Measurements from ENCODE around the gene AGO4. TPM values are rescaled to one million over a fixed set of nuclear protein-coding genes. Genes with fewer than 3 reads are reported as not detected.

The AGO4 gene
- total RNA-seq, 1 donor from 2014 or later = 14.0 TPM

GRCh38 chr1:35854989-35855700 lies 47.3 kb downstream of the AGO4 start:
- no peak for TF ChIP-seq CTCF (IDR thresholded peaks at IDR 0.05; ENCODE audit: insufficient read depth, low read length, severe bottlenecking)
- FAIRE-seq (no peak), DNase-seq (ENCODE audit: low read depth) (no peak)
- no peaks in the 10 kb centered on the region for H3K27me3 ChIP-seq (ENCODE audit: control insufficient read depth, insufficient read depth, low read length)
- H3K36me3 ChIP-seq (ENCODE audit: control insufficient read depth, insufficient read depth, low read length) = peaks cover 2% of the 10 kb centered on the region
- H3K4me3 ChIP-seq (ENCODE audit: low read depth, low read length) = no peak overlapping the region

GRCh38 chr1:35856964-35857363 lies 49.1 kb downstream of the AGO4 start:
- no peaks in the 10 kb centered on the region for H3K36me3 ChIP-seq (ENCODE audit: control insufficient read depth, insufficient read depth, low read length)
- H3K4me3 ChIP-seq (ENCODE audit: low read depth, low read length) = no peak overlapping the region
- no peak for DNase-seq (ENCODE audit: low read depth)
- TF ChIP-seq CTCF (IDR thresholded peaks at IDR 0.05; ENCODE audit: insufficient read depth, low read length, severe bottlenecking) = no peak
- FAIRE-seq = no peak
- no peaks in the 10 kb centered on the region for H3K27me3 ChIP-seq (ENCODE audit: control insufficient read depth, insufficient read depth, low read length)

GRCh38 chr1:35857830-35858229 lies 50.0 kb downstream of the AGO4 start:
- FAIRE-seq (no peak), DNase-seq (ENCODE audit: low read depth) (peak; percentile 12)

GRCh38 chr1:35860696-35861095 lies 52.9 kb downstream of the AGO4 start:
- Histone ChIP-seq H3K4me3 (ENCODE audit: low read depth, low read length) (no peak overlapping the region), H3K36me3 (ENCODE audit: control insufficient read depth, insufficient read depth, low read length) (no peaks in the 10 kb centered on the region), H3K27me3 (ENCODE audit: control insufficient read depth, insufficient read depth, low read length) (no peaks in the 10 kb centered on the region)
- DNase-seq (ENCODE audit: low read depth) = no peak
- no peak for TF ChIP-seq CTCF (IDR thresholded peaks at IDR 0.05; ENCODE audit: insufficient read depth, low read length, severe bottlenecking)
- FAIRE-seq = no peak

More at GRCh38 chr1:35857830-35858229, 50.0 kb downstream of the AGO4 start:
- Histone ChIP-seq H3K27me3 (ENCODE audit: control insufficient read depth, insufficient read depth, low read length) (no peaks in the 10 kb centered on the region), H3K36me3 (ENCODE audit: control insufficient read depth, insufficient read depth, low read length) (no peaks in the 10 kb centered on the region), H3K4me3 (ENCODE audit: low read depth, low read length) (no peak overlapping the region)
- TF ChIP-seq CTCF (IDR thresholded peaks at IDR 0.05; ENCODE audit: insufficient read depth, low read length, severe bottlenecking) = peak; percentile 24

- Histone ChIP-seq H3K36me3 (ENCODE audit: control insufficient read depth, insufficient read depth, low read length) (no peaks in the 10 kb centered on the region), H3K4me3 (ENCODE audit: low read depth, low read length) (no peak overlapping the region), H3K27me3 (ENCODE audit: control insufficient read depth, insufficient read depth, low read length) (no peaks in the 10 kb centered on the region)
- DNase-seq (ENCODE audit: low read depth) (no peak), FAIRE-seq (no peak)
- no peak for TF ChIP-seq CTCF (IDR thresholded peaks at IDR 0.05; ENCODE audit: insufficient read depth, low read length, severe bottlenecking)
These were observed 55.3 kb downstream of the AGO4 start for GRCh38 chr1:35863136-35863535.
